ENCODE measurements around the gene GHR.

- TF ChIP-seq CTCF (IDR thresholded peaks at IDR 0.05) (no peak), POLR2AphosphoS5 (IDR thresholded peaks at IDR 0.05) (no peak)
Observed at GRCh38 chr5:42631241-42631640, 208.0 kb downstream of the GHR start.

Measured in stomach (tissue), 4 donors.